Lung (tissue), 12 donors: Measurements from ENCODE around the gene CEND1. TPM values are rescaled to one million over a fixed set of nuclear protein-coding genes. Genes with fewer than 3 reads are reported as not detected.

Source experiments
- ATAC-seq: fragments of 200-7000 bp; cut with Tn5 transposase; one replicate; pipeline ENCODE4 v1.9.1; 2020; ENCODE audit warnings: moderate number of reproducible peaks; ENCODE audit not compliant: insufficient read depth, low FRiP score
- DNase-seq, 3 donors: peaks; one replicate each; pipeline ENCODE4 v3.0.0-alpha.2; 2013 to 2017
- H3K27ac ChIP-seq, 2 donors: one replicate each; pipeline ENCODE4 v1.5.1; 2013; ENCODE audit warnings: mild to moderate bottlenecking in 2 of 2, moderate library complexity in 2 of 2, control low read depth in 1 of 2, inconsistent platforms in 1 of 2, low read depth in 1 of 2, low read length in 1 of 2
- H3K27me3 ChIP-seq, 3 donors: one replicate each; pipeline ENCODE4 v1.5.1; 2013; ENCODE audit warnings: low read length in 2 of 3; ENCODE audit not compliant: control insufficient read depth in 3 of 3, insufficient read depth in 3 of 3
- H3K36me3 ChIP-seq, 4 donors: one replicate each; pipeline ENCODE4 v1.5.1; 2013; ENCODE audit warnings: low read length in 4 of 4, mild to moderate bottlenecking in 1 of 4, moderate library complexity in 1 of 4; ENCODE audit not compliant: control insufficient read depth in 4 of 4, insufficient read depth in 4 of 4
- H3K4me1 ChIP-seq, 5 donors: one replicate each; pipeline ENCODE4 v1.5.1; 2013; ENCODE audit warnings: low read length in 5 of 5, mild to moderate bottlenecking in 2 of 5, moderate library complexity in 1 of 5; ENCODE audit not compliant: control insufficient read depth in 5 of 5, insufficient read depth in 5 of 5
- H3K4me3 ChIP-seq: one replicate; pipeline ENCODE4 v1.5.1; 2013; ENCODE audit warnings: mild to moderate bottlenecking, control low read depth, moderate library complexity
- H3K9ac ChIP-seq, 2 donors: one replicate each; pipeline ENCODE4 v1.5.1; 2013; ENCODE audit warnings: low read length in 2 of 2, control low read depth in 1 of 2; ENCODE audit not compliant: insufficient read depth in 1 of 2
- H3K9me3 ChIP-seq, 4 donors: one replicate each; pipeline ENCODE4 v1.5.1; 2013; ENCODE audit warnings: low read length in 3 of 4, mild to moderate bottlenecking in 1 of 4, moderate library complexity in 1 of 4; ENCODE audit not compliant: control insufficient read depth in 4 of 4, insufficient read depth in 3 of 4
- CTCF ChIP-seq: IDR thresholded peaks from 2 replicates; pipeline ENCODE4 v1.5.1; 2012; ENCODE audit warnings: mild to moderate bottlenecking; ENCODE audit errors: control extremely low read depth, extremely low read depth
- WGBS, 2 donors: extraction: QIAGEN DNeasy Blood & Tissue Kit; methylation state at CpG; one replicate each; pipeline ENCODE4 v1.1.7; 2013; 5-methylcytosine and 5-hydroxymethylcytosine counted together
- polyA plus RNA-seq, 2 donors: library from polyadenylated mRNA; stranded (reverse); fragments of 200-250 nt; gene quantifications; one replicate each; pipeline ENCODE4 v1.2.1, GENCODE V29; 2013
- total RNA-seq, 2 donors: library from RNA; depleted of rRNA in 1 of 2; stranded (reverse); fragments of >200 nt in 1 of 2; gene quantifications; one replicate each; pipeline ENCODE4 v1.2.1, GENCODE V29; 2014 to 2021
- donor health status: control.
- donor health status: control.
- donor health status: Bipolar disorder and iron deficiency.
- donor health status: healthy.
- donor health status: DM: yes; HTN: yes; CAD: no.

The CEND1 gene
- total and polyA plus RNA-seq, 4 donors = 0.10 to 0.18 (median 0.14) TPM; not detected in 1

DNA sequence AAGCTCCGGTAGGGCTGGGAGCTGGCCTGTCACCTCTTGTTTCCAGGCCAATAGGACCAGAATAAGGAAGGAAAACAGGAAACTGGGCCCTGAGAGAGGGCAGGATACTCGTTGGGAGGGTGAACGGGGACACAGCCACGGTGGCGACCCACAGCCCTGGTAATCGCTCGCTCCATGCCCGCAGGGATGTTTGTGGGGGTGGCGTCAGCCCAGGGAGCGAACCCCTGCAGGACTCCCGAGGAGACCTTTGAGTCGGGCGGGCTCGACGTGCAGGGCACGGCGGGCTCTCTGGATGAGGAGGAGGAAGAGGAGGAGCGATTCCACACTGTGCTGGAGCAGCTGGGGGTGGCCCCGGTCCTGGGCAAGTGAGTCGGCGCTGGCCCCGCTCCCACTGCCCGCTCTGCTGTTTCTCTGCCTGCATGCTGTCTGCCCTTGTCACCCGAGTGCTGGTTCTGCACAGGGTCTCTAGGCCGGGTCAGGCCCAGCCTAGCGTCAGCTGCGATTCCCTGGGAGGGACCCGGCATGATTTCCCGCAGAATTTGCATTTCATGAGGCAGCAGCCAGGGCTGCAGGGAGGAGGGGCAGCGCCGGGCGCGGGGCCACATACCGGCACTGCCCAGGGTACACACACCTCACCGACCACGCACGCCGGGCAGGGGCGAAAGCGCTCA, 39.4 kb upstream of the CEND1 start:
- peaks cover 0 to 24% (median 19%) of the 10 kb centered on the region in 3 donors for H3K27me3 ChIP-seq
- H3K36me3 ChIP-seq = peaks cover 0 to 10% (median 1%) of the 10 kb centered on the region in 4 donors
- DNase-seq (peak in 2 of 3 donors; percentile 44 to 50), ATAC-seq (no peak)
- H3K27ac ChIP-seq = peak overlapping the region; percentile 75 to 77
- H3K9ac ChIP-seq = no peak overlapping the region
- WGBS, 2 donors = 5 to 9% methylated on average over 40 of the region's 40 CpGs
- H3K9me3 ChIP-seq = peaks cover 0 to 3% (median 0%) of the 10 kb centered on the region in 4 donors
- peaks cover 0 to 73% (median 35%) of the 10 kb centered on the region in 5 donors for H3K4me1 ChIP-seq
- H3K4me3 ChIP-seq = no peak overlapping the region
- no peak for TF ChIP-seq CTCF

DNA sequence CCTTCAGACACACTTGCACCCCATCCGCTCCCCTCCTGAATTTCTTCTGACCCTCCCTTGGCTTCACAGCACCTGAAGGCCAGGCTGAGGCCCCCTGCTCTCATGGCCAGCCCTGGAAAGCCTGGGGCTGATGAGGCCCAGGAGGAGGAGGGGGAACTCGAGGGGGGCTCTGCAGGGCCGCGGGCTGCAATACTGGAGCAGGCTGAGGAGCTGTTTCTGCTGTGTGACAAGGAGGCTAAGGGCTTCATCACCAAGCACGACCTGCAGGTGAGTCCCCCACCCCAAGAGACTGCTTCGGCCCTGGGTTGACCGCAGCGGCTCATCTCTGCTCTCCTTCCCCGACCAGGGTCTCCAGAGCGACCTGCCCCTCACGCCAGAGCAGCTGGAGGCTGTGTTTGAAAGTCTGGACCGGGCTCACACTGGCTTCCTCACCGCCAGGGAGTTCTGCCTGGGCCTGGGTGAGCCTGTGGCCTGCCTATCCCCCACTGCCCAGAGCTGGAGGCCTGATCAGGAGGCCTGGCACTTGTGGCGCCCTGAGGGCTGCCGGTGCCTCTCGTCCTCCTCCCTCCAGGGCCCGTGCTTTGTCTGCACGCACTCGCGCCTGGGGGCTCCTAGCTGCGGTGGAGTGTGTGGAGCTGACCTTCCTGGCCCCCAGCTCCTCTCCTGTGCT, 38.8 kb upstream of the CEND1 start:
- peaks cover 0 to 3% (median 0%) of the 10 kb centered on the region in 4 donors for H3K9me3 ChIP-seq
- H3K4me3 ChIP-seq = no peak overlapping the region
- peaks cover 0 to 24% (median 19%) of the 10 kb centered on the region in 3 donors for H3K27me3 ChIP-seq
- ATAC-seq = no peak
- no peak for DNase-seq
- peaks cover 0 to 17% (median 1%) of the 10 kb centered on the region in 4 donors for H3K36me3 ChIP-seq
- no peak for TF ChIP-seq CTCF
- 51 to 55% methylated on average over 21 of the region's 21 CpGs for WGBS, 2 donors
- H3K9ac ChIP-seq = no peak overlapping the region
- H3K27ac ChIP-seq = peak overlapping the region; percentile 75 to 84
- peaks cover 0 to 67% (median 35%) of the 10 kb centered on the region in 5 donors for H3K4me1 ChIP-seq

DNA sequence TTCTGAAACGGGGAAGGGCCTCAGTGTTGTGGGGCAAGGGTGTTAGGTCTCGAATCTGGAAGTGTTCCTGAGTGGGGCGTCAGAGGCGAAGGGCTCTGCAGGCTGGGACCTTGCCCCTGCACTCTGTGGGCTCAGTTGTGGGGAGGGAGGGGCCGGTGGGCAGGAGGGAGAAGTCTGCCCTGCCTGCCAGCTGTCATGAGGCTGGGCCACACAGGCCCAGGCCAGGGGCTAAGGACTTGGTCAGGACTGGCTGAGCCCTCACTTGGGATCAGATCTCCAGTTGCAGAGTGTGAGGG, 38.0 kb upstream of the CEND1 start, which contains the start of gene CRACR2B:
CRACR2B (plus strand) TSS at position 23 of the 296 bp plus-strand sequence. CDS start 689 bp downstream, outside the sequence.
- H3K36me3 ChIP-seq = peaks cover 0 to 22% (median 1%) of the 10 kb centered on the region in 4 donors
- DNase-seq (no peak), ATAC-seq (no peak)
- TF ChIP-seq CTCF = no peak
- no peak within 1 kb of the TSS for H3K9ac ChIP-seq
- H3K9me3 ChIP-seq = peaks cover 0 to 3% (median 0%) of the 10 kb centered on the region in 4 donors
- 17 to 31% methylated on average over 5 of the region's 5 CpGs for WGBS, 2 donors
- peak within 1 kb of the TSS; percentile 75 to 84 for H3K27ac ChIP-seq
- peaks cover 0 to 24% (median 19%) of the 10 kb centered on the region in 3 donors for H3K27me3 ChIP-seq
- peak within 1 kb of the TSS; percentile 24 for H3K4me3 ChIP-seq
- peaks cover 0 to 65% (median 35%) of the 10 kb centered on the region in 5 donors for H3K4me1 ChIP-seq
